Naive thymus-derived CD8-positive, alpha-beta T cell (primary cell): ENCODE measurements around the gene VWF. TPM values are rescaled to one million over a fixed set of nuclear protein-coding genes. Genes with fewer than 3 reads are reported as not detected.

Experiments used
- ATAC-seq, 2 donors: fragments of 150-1000 bp; cut with Tn5 transposase in 1 of 2; sonication (Bioruptor Pico), chemical (Tn5 transposase) in 1 of 2; 1 replicate in 1 of 2; 2 replicates in 1 of 2; pipeline ENCODE4 v1.10.0; 2021; ENCODE audit warnings: mild to moderate bottlenecking in 2 of 2, moderate library complexity in 2 of 2
- POLR2A ChIA-PET: fragments of 350-600 bp; sonication (Branson Sonifier 250); formaldehyde crosslinking; loops from one replicate; lab custom pipeline; 2021; ENCODE audit warnings: antibody characterized with exemption; lab: Charles Lee
- DNase-seq, 10 donors: peaks; one replicate each; pipeline versions ENCODE4 v3.0.0 to v3.0.0-alpha.2; 2020 to 2022
- H3K27ac Mint-ChIP-seq, 10 donors: one replicate each; pipeline ENCODE4 v1.8.0; 2020 to 2022; ENCODE audit warnings: mild to moderate bottlenecking in 10 of 10, mixed read lengths in 10 of 10, moderate library complexity in 4 of 10, inconsistent platforms in 1 of 10
- H3K27me3 Mint-ChIP-seq, 5 donors: one replicate each; pipeline ENCODE4 v1.8.0; 2021 to 2022; ENCODE audit warnings: mixed read lengths in 5 of 5
- H3K36me3 Mint-ChIP-seq, 3 donors: one replicate each; pipeline ENCODE4 v1.8.0; 2020 to 2022; ENCODE audit warnings: mixed read lengths in 3 of 3, mild to moderate bottlenecking in 2 of 3, inconsistent platforms in 1 of 3
- H3K4me1 Mint-ChIP-seq, 4 donors: one replicate each; pipeline ENCODE4 v1.8.0; 2021 to 2022; ENCODE audit warnings: mixed read lengths in 4 of 4
- H3K4me3 Mint-ChIP-seq, 10 donors: one replicate each; pipeline ENCODE4 v1.8.0; 2020 to 2022; ENCODE audit warnings: mild to moderate bottlenecking in 10 of 10, mixed read lengths in 10 of 10, moderate library complexity in 6 of 10, inconsistent platforms in 1 of 10
- H3K9me3 Mint-ChIP-seq, 9 donors: one replicate each; pipeline ENCODE4 v1.8.0; 2020 to 2022; ENCODE audit warnings: mixed read lengths in 9 of 9, mild to moderate bottlenecking in 3 of 9, inconsistent platforms in 1 of 9, moderate library complexity in 1 of 9
- polyA plus RNA-seq, 3 donors: library from polyadenylated mRNA; unstranded; fragments of 300-500 nt; fragmentation: Illumina TruSeq; gene quantifications; one replicate each; pipeline ENCODE4 v1.2.3, GENCODE V29; 2021
- total RNA-seq, 8 experiments: library from RNA in 2 of 8; stranded (reverse) in 2 of 8; gene quantifications; one replicate each; pipeline ENCODE4 v1.2.3 and lab custom pipeline; 2021 to 2026

The VWF gene
- total and polyA plus RNA-seq, 5 experiments from 2014 or later = 0.08 to 0.60 TPM; not detected in 3

- POLR2A ChIA-PET = no interaction called here
- H3K4me3 Mint-ChIP-seq = no peak overlapping the region
- peaks cover 0 to 2% (median 0%) of the 10 kb centered on the region in 4 donors for H3K4me1 Mint-ChIP-seq
- ATAC-seq (no peak), DNase-seq (no peak)
- H3K36me3 Mint-ChIP-seq = peaks cover 0 to 1% (median 0%) of the 10 kb centered on the region in 3 donors
- no peaks in the 10 kb centered on the region for H3K9me3 Mint-ChIP-seq
- peaks cover 9 to 24% (median 17%) of the 10 kb centered on the region in 5 donors for H3K27me3 Mint-ChIP-seq
- no peak overlapping the region for H3K27ac Mint-ChIP-seq
Observed at GRCh38 chr12:5976196-5976595, 148.3 kb downstream of the VWF start.

- ATAC-seq (no peak), DNase-seq (no peak)
- no peaks in the 10 kb centered on the region for H3K9me3 Mint-ChIP-seq
- H3K4me1 Mint-ChIP-seq = peaks cover 0 to 2% (median 0%) of the 10 kb centered on the region in 4 donors
- H3K27me3 Mint-ChIP-seq = peaks cover 12 to 30% (median 24%) of the 10 kb centered on the region in 5 donors
- POLR2A ChIA-PET = no interaction called here
- H3K27ac Mint-ChIP-seq = no peak overlapping the region
- peaks cover 0 to 1% (median 0%) of the 10 kb centered on the region in 3 donors for H3K36me3 Mint-ChIP-seq
- no peak overlapping the region for H3K4me3 Mint-ChIP-seq
Observed at GRCh38 chr12:5973461-5974115, 150.9 kb downstream of the VWF start.

GRCh38 chr12:5972387-5972786 is 152.1 kb downstream of the VWF start:
- Mint-ChIP-seq H3K36me3 (peaks cover 0 to 1% (median 0%) of the 10 kb centered on the region in 3 donors), H3K4me3 (no peak overlapping the region), H3K27me3 (peaks cover 12 to 30% (median 24%) of the 10 kb centered on the region in 5 donors), H3K27ac (no peak overlapping the region), H3K9me3 (no peaks in the 10 kb centered on the region), H3K4me1 (peaks cover 0 to 2% (median 0%) of the 10 kb centered on the region in 4 donors)
- ATAC-seq (no peak), DNase-seq (no peak)
- POLR2A ChIA-PET = no interaction called here

GRCh38 chr12:5971194-5971850 is 153.1 kb downstream of the VWF start:
- no peak overlapping the region for H3K4me3 Mint-ChIP-seq
- no peak overlapping the region for H3K27ac Mint-ChIP-seq
- POLR2A ChIA-PET = no interaction called here
- ATAC-seq (no peak), DNase-seq (no peak)
- H3K36me3 Mint-ChIP-seq = peaks cover 0 to 1% (median 0%) of the 10 kb centered on the region in 3 donors
- no peaks in the 10 kb centered on the region for H3K9me3 Mint-ChIP-seq
- peaks cover 8 to 26% (median 19%) of the 10 kb centered on the region in 5 donors for H3K27me3 Mint-ChIP-seq
- peaks cover 0 to 2% (median under 1%) of the 10 kb centered on the region in 4 donors for H3K4me1 Mint-ChIP-seq

- Mint-ChIP-seq H3K36me3 (peaks cover 0 to 1% (median 0%) of the 10 kb centered on the region in 3 donors), H3K9me3 (no peaks in the 10 kb centered on the region), H3K27me3 (peaks cover 8 to 24% (median 12%) of the 10 kb centered on the region in 5 donors), H3K27ac (no peak overlapping the region), H3K4me3 (no peak overlapping the region), H3K4me1 (peaks cover 0 to 5% (median under 1%) of the 10 kb centered on the region in 4 donors)
- POLR2A ChIA-PET = no interaction called here
- ATAC-seq = no peak
- no peak for DNase-seq
Observed at GRCh38 chr12:5969974-5970690, 154.3 kb downstream of the VWF start.

- Mint-ChIP-seq H3K4me3 (no peak overlapping the region), H3K36me3 (peaks cover 0 to 1% (median 0%) of the 10 kb centered on the region in 3 donors), H3K27ac (peak overlapping the region in 1 of 10 donors; percentile 3), H3K27me3 (peaks cover 8 to 27% (median 15%) of the 10 kb centered on the region in 5 donors), H3K9me3 (no peaks in the 10 kb centered on the region), H3K4me1 (peaks cover 0 to 5% (median under 1%) of the 10 kb centered on the region in 4 donors)
- POLR2A ChIA-PET = no interaction called here
- DNase-seq (no peak), ATAC-seq (no peak)
Observed at GRCh38 chr12:5969156-5969973, 155.1 kb downstream of the VWF start.

- H3K4me3 Mint-ChIP-seq = no peak overlapping the region
- DNase-seq (no peak), ATAC-seq (no peak)
- POLR2A ChIA-PET = interaction anchor here (0.6 kb wide), 1 partner anchor 1485 kb away, joined by 3 read pairs; no protein-coding TSS in a partner anchor
- peaks cover 5 to 29% (median 15%) of the 10 kb centered on the region in 5 donors for H3K27me3 Mint-ChIP-seq
- H3K36me3 Mint-ChIP-seq = no peaks in the 10 kb centered on the region
- H3K9me3 Mint-ChIP-seq = no peaks in the 10 kb centered on the region
- peaks cover 0 to 5% (median under 1%) of the 10 kb centered on the region in 4 donors for H3K4me1 Mint-ChIP-seq
- no peak overlapping the region for H3K27ac Mint-ChIP-seq
Observed at GRCh38 chr12:5967645-5968415, 156.6 kb downstream of the VWF start.

GRCh38 chr12:5966486-5967095 is 157.9 kb downstream of the VWF start:
- H3K9me3 Mint-ChIP-seq = no peaks in the 10 kb centered on the region
- ATAC-seq (no peak), DNase-seq (no peak)
- H3K36me3 Mint-ChIP-seq = no peaks in the 10 kb centered on the region
- H3K4me1 Mint-ChIP-seq = peaks cover 0 to 5% (median under 1%) of the 10 kb centered on the region in 4 donors
- H3K27me3 Mint-ChIP-seq = peaks cover 5 to 29% (median 15%) of the 10 kb centered on the region in 5 donors
- POLR2A ChIA-PET = no interaction called here
- H3K4me3 Mint-ChIP-seq = no peak overlapping the region
- H3K27ac Mint-ChIP-seq = no peak overlapping the region

GRCh38 chr12:5965950-5966383 is 158.5 kb downstream of the VWF start:
- ATAC-seq = peak; percentile 75 to 80
- Mint-ChIP-seq H3K27ac (no peak overlapping the region), H3K27me3 (peaks cover 5 to 26% (median 15%) of the 10 kb centered on the region in 5 donors), H3K36me3 (no peaks in the 10 kb centered on the region), H3K4me1 (peaks cover 0 to 5% (median under 1%) of the 10 kb centered on the region in 4 donors), H3K9me3 (no peaks in the 10 kb centered on the region), H3K4me3 (no peak overlapping the region)
- DNase-seq = peak in 8 of 10 donors; percentile 15 to 54 (median 31)
- POLR2A ChIA-PET = no interaction called here

GRCh38 chr12:5964913-5965900 is 159.3 kb downstream of the VWF start:
- no peak for DNase-seq
- POLR2A ChIA-PET = no interaction called here
- Mint-ChIP-seq H3K27ac (peak overlapping the region in 1 of 10 donors; percentile 88), H3K9me3 (no peaks in the 10 kb centered on the region), H3K36me3 (no peaks in the 10 kb centered on the region), H3K4me1 (peaks cover 0 to 5% (median under 1%) of the 10 kb centered on the region in 4 donors), H3K27me3 (peaks cover 5 to 18% (median 8%) of the 10 kb centered on the region in 5 donors), H3K4me3 (no peak overlapping the region)
- no peak for ATAC-seq
